Measurements from ENCODE around the gene STIM1.

- TF ChIP-seq CTCF (IDR thresholded peaks at IDR 0.05) = no peak
- peak in 1 of 2 donors; percentile 11 for TF ChIP-seq POLR2A (IDR thresholded peaks at IDR 0.05)
Observed at GRCh38 chr11:3837793-3838192, 17.7 kb upstream of the STIM1 start.

All from Peyer's patch (tissue), 4 donors.